Activated CD4-positive, alpha-beta memory T cell treated with anti-CD3 and anti-CD28 coated beads for 36 hours (primary cell): ENCODE measurements around the gene ABTB1. TPM values are rescaled to one million over a fixed set of nuclear protein-coding genes. Genes with fewer than 3 reads are reported as not detected.
"Not testable (repeated sequence)": the region's sequence is repeated elsewhere in the genome, so short reads cannot be mapped to it uniquely, and the experiment has no call there.

Source experiments
- CTCF ChIA-PET: fragments of 350-600 bp; sonication (Branson Sonifier 250); formaldehyde crosslinking; loops from one replicate; lab custom pipeline; 2021; ENCODE audit warnings: antibody characterized with exemption, inconsistent platforms; lab: Charles Lee
- POLR2A ChIA-PET: fragments of 350-600 bp; sonication (Branson Sonifier 250); formaldehyde crosslinking; loops from one replicate; lab custom pipeline; 2021; ENCODE audit warnings: antibody characterized with exemption; lab: Charles Lee
- DNase-seq: peaks from one replicate; pipeline ENCODE4 v3.0.0-alpha.2; 2020
- H3K27ac Mint-ChIP-seq: one replicate; pipeline ENCODE4 v1.8.0; 2021; ENCODE audit warnings: mixed read lengths
- H3K27me3 Mint-ChIP-seq: one replicate; pipeline ENCODE4 v1.8.0; 2021; ENCODE audit warnings: mixed read lengths
- H3K36me3 Mint-ChIP-seq: one replicate; pipeline ENCODE4 v1.8.0; 2021; ENCODE audit warnings: mixed read lengths
- H3K4me1 Mint-ChIP-seq: one replicate; pipeline ENCODE4 v1.8.0; 2021; ENCODE audit warnings: low read depth, mixed read lengths
- H3K4me3 Mint-ChIP-seq: one replicate; pipeline ENCODE4 v1.8.0; 2021; ENCODE audit warnings: mild to moderate bottlenecking, mixed read lengths
- H3K9me3 Mint-ChIP-seq: one replicate; pipeline ENCODE4 v1.8.0; 2021; ENCODE audit warnings: mixed read lengths
- intact Hi-C: fragments of 100-400 bp; cut with micrococcal nuclease; formaldehyde crosslinking; loops from one replicate; pipeline ENCODE4 v1.15.1; 2023
- total RNA-seq, 2 experiments: library from RNA; stranded (reverse); gene quantifications; one replicate each; pipeline ENCODE4 v1.2.3, GENCODE V29; 2021

The ABTB1 gene
- total RNA-seq, 2 experiments from 2014 or later, result 14.8 TPM

DNA sequence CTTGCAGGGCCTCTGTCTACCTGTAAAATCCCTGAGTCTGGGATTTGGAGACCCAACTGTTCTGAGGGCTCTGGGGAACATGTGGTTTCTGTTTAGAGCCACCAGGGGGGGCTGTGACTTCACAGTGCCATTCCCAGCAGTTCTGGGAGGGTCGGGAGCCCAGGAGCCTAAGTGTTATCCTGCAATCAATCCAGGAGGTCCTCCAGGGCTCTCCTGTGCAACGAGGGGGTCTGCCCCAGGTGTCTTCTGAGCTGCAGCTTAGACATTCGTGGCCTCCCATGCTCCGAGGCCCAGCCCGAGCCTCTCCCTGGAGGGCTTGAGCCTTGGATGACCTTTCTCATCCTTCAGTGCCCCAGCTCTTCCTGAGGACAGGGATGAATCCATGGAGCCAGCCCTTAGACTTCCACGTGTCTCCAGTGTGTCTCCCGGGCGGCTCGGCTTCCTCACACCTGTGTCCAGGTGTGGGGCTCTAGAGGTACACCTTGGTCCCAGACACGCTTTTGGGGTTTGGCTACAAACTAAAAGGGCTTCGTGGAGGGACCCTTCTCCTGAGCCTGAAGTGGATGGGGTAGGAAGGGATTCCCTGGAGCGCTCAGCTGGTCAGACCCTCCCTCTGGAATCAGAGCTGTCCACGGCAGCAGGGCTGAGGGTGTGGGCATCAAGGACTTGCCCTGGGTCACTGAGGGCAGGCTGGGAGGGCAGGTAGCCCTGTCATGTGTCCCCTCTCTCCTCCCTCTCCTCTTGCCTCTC, 20.3 kb upstream of the ABTB1 start:
- POLR2A ChIA-PET, result no interaction called here
- CTCF ChIA-PET, result interaction anchor here (0.6 to 2.3 kb wide), 6 partner anchors 13 to 96 kb away, joined by 3 to 11 read pairs (median 3); no protein-coding TSS in a partner anchor
- intact Hi-C loops, result loop anchor here (5.0 kb wide), 1 partner anchor 320 kb away; no protein-coding TSS in a partner anchor
- no peak overlapping the region for H3K27ac Mint-ChIP-seq
- H3K36me3 Mint-ChIP-seq, result no peaks in the 10 kb centered on the region
- H3K4me3 Mint-ChIP-seq, result no peak overlapping the region
- no peaks in the 10 kb centered on the region for H3K9me3 Mint-ChIP-seq
- no peaks in the 10 kb centered on the region for H3K4me1 Mint-ChIP-seq
- peak; percentile 35 for DNase-seq
- H3K27me3 Mint-ChIP-seq, result no peaks in the 10 kb centered on the region

DNA sequence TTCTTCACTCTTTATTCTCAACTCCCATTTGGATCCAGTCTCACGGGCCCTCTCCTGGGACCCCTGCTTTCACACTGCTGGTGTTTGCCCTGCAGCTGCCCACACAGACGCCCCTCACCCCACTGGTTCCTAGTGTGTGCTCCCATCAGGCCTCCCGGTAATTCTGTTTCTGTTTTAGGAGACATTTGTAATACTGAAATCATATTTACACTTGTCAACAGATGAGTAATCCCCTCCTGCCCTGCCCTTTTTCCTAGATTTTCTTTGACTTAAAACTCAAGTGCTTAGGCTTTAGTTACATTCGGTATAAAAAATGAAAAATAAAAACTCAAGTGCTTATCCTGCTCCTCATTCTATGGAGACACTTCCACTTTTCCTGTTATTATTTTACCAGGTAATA, 18.4 kb upstream of the ABTB1 start:
- H3K27me3 Mint-ChIP-seq, result no peaks in the 10 kb centered on the region
- DNase-seq, result no peak
- H3K27ac Mint-ChIP-seq, result no peak overlapping the region
- CTCF ChIA-PET, result no interaction called here
- POLR2A ChIA-PET, result no interaction called here
- H3K4me1 Mint-ChIP-seq, result no peaks in the 10 kb centered on the region
- H3K9me3 Mint-ChIP-seq, result no peaks in the 10 kb centered on the region
- H3K36me3 Mint-ChIP-seq, result no peaks in the 10 kb centered on the region
- intact Hi-C loops, result loop anchor here (5.0 kb wide), 1 partner anchor 318 kb away; no protein-coding TSS in a partner anchor
- H3K4me3 Mint-ChIP-seq, result no peak overlapping the region

DNA sequence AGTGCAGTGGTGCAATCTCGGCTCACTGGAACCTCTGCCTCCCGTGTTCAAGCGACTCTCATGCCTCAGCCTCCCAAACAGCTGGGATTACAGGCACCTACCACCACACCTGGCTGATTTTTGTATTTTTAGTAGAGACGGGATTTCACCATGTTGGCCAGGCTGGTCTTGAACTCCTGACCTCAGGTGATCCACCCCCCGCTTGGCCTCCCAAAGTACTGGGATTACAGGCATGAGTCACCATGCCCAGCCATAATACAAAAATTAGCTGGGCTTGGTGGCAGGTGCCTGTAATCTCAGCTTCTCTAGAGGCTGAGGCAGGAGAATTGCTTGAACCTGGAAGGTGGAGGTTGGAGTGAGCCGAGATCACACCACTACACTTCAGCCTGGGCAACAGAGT, 17.8 kb upstream of the ABTB1 start:
- H3K27ac Mint-ChIP-seq, H3K27me3 Mint-ChIP-seq, POLR2A ChIA-PET, H3K4me1 Mint-ChIP-seq, CTCF ChIA-PET, DNase-seq, H3K4me3 Mint-ChIP-seq, H3K36me3 Mint-ChIP-seq, H3K9me3 Mint-ChIP-seq: not testable (repeated sequence)
- intact Hi-C loops, result loop anchor here (5.0 kb wide), 1 partner anchor 317 kb away; no protein-coding TSS in a partner anchor

DNA sequence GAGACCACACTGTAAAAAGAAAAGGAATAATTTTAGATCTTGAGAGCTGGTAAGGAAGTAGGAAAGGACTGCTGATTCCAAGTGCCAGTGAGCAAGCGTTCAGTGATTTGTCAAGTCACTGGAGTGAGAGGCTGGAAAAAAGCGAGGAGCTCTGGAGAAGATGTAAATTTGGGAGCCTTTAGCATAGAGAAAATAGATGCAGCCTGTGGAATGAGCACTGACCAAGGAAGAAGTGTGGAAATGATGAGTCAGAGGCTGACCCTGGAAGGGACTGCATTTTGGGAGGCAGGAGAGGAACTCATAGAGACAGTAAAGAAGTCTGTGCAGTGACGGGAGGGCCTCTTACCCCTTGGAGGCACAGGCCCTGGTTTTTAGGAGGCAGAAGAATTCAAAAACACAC, 17.1 kb upstream of the ABTB1 start:
- no peak for DNase-seq
- ChIA-PET CTCF (no interaction called here), POLR2A (no interaction called here)
- H3K9me3 Mint-ChIP-seq, result no peaks in the 10 kb centered on the region
- no peak overlapping the region for H3K4me3 Mint-ChIP-seq
- H3K27me3 Mint-ChIP-seq, result no peaks in the 10 kb centered on the region
- H3K27ac Mint-ChIP-seq, result no peak overlapping the region
- H3K4me1 Mint-ChIP-seq, result no peaks in the 10 kb centered on the region
- intact Hi-C loops, result no loop called here
- no peaks in the 10 kb centered on the region for H3K36me3 Mint-ChIP-seq

DNA sequence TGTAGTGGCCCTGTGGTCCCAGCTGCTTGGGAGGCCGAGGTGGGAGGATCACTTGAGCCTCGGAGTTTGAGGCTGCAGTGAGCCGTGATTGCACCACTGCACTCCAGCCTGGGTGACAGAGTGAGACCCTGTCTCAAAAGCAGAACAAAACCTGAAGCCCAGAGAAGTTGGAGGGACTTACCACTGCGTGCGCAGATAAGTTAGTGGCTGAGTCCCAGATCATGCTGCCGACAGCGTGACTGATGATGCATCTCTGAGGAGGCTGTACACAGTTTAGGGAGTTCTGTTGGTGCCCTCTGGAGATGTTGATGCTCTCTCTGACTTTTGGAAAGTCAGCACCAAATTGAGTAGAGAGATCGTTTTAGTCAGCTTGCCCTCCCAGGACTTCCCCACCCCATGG, 15.8 kb upstream of the ABTB1 start:
- intact Hi-C loops, result no loop called here

DNA sequence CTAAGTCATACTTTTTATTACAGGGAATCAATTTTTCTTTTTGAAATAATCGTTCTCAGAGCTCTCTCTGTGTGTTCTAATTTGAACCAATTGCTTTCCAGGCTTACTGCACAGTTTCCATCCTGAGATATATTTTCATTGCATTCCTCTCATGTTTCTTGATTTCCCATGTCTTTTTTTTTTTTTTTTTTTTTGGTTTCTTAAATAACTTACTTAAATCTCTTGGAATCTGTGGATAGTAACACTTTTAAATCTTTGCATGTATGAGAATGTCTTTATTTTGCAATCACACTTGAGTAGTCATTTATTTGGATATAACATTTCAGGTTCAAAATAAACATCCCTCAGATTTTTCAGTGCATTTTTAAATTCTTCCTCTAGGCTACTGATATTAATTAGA, 14.5 kb upstream of the ABTB1 start:
- Mint-ChIP-seq H3K4me3 (no peak overlapping the region), H3K4me1 (no peaks in the 10 kb centered on the region), H3K27ac (no peak overlapping the region), H3K9me3 (no peaks in the 10 kb centered on the region), H3K27me3 (no peaks in the 10 kb centered on the region), H3K36me3 (no peaks in the 10 kb centered on the region)
- CTCF ChIA-PET, result no interaction called here
- DNase-seq, result no peak
- POLR2A ChIA-PET, result no interaction called here
- intact Hi-C loops, result no loop called here

More for the DNA sequence above, 15.8 kb upstream of the ABTB1 start:
- no peak for DNase-seq
- Mint-ChIP-seq H3K27me3 (no peaks in the 10 kb centered on the region), H3K4me1 (no peaks in the 10 kb centered on the region), H3K27ac (no peak overlapping the region), H3K9me3 (no peaks in the 10 kb centered on the region), H3K36me3 (no peaks in the 10 kb centered on the region), H3K4me3 (no peak overlapping the region)
- ChIA-PET CTCF (no interaction called here), POLR2A (no interaction called here)

DNA sequence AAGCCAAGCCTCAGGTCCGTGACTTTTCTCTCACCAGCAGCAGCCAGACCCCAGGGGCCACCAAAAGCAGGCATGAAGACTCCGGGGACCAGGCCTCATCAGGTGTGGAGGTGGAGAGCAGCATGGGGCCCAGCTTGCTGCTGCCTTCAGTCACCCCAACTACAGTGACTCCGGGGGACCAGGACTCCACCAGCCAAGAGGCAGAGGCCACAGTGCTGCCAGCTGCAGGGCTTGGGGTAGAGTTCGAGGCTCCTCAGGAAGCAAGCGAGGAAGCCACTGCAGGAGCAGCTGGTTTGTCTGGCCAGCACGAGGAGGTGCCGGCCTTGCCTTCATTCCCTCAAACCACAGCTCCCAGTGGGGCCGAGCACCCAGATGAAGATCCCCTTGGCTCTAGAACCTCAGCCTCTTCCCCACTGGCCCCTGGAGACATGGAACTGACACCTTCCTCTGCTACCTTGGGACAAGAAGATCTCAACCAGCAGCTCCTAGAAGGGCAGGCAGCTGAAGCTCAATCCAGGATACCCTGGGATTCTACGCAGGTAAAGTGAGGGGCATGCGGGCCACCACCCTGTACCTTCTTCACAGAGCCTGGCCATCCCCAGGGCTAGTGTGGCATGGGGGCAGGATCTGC, 12.0 kb upstream of the ABTB1 start:
- intact Hi-C loops, result no loop called here
- DNase-seq, result no peak
- POLR2A ChIA-PET, result interaction anchor here (0.8 kb wide), 1 partner anchor 12 kb away, joined by 3 read pairs; no protein-coding TSS in a partner anchor
- no peaks in the 10 kb centered on the region for H3K36me3 Mint-ChIP-seq
- H3K27me3 Mint-ChIP-seq, result no peaks in the 10 kb centered on the region
- H3K9me3 Mint-ChIP-seq, result no peaks in the 10 kb centered on the region
- CTCF ChIA-PET, result interaction anchor here (0.7 to 1.0 kb wide), 2 partner anchors 85 to 114 kb away, joined by 3 read pairs; no protein-coding TSS in a partner anchor
- no peak overlapping the region for H3K4me3 Mint-ChIP-seq
- H3K27ac Mint-ChIP-seq, result no peak overlapping the region
- H3K4me1 Mint-ChIP-seq, result no peaks in the 10 kb centered on the region

DNA sequence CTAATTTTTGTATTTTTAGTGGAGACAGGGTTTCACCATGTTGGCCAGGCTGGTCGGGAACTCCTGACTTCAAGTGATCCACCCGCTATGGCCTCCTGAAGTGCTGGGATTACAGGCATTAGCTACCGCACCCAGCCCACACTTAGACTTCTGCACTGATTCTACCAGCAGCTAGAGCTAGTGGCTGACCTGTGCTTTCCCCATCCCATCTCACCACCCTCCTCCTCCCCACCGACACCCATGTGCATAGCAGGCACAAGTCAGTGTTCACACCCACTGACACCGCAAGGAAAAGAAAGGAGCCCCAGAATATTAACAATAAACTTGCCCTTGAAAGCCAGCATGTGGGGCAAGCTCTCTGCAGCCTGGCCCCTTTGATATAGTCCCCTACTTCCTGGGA, 11.2 kb upstream of the ABTB1 start:
- Mint-ChIP-seq H3K27me3 (no peaks in the 10 kb centered on the region), H3K9me3 (no peaks in the 10 kb centered on the region), H3K4me1 (no peaks in the 10 kb centered on the region), H3K36me3 (no peaks in the 10 kb centered on the region), H3K27ac (no peak overlapping the region), H3K4me3 (no peak overlapping the region)
- CTCF ChIA-PET, result no interaction called here
- intact Hi-C loops, result no loop called here
- POLR2A ChIA-PET, result no interaction called here
- no peak for DNase-seq

DNA sequence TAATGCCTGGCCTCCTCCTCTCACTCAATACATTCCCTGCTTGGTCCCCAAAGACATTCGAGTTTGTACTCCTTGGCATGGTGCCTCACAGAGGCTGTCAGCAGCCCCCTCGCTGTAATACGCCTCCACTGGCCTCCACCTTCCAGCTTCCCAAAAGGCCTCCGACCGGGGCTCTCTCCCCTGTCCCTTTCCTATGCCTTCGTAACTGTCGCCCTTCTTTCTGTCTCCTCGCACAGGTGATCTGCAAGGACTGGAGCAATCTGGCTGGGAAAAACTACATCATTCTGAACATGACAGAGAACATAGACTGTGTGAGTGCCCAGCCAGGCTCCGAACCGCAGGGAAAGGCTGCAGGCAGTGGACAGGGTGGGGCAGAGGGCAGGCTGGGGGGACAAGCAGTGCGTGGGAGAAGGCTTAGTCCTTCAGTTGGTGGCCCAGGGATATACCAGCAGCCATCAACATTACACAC, 10.7 kb upstream of the ABTB1 start:
- no peaks in the 10 kb centered on the region for H3K27me3 Mint-ChIP-seq
- H3K9me3 Mint-ChIP-seq, result no peaks in the 10 kb centered on the region
- CTCF ChIA-PET, result no interaction called here
- POLR2A ChIA-PET, result no interaction called here
- H3K4me3 Mint-ChIP-seq, result no peak overlapping the region
- no peak for DNase-seq
- intact Hi-C loops, result no loop called here
- H3K4me1 Mint-ChIP-seq, result no peaks in the 10 kb centered on the region
- no peak overlapping the region for H3K27ac Mint-ChIP-seq
- no peaks in the 10 kb centered on the region for H3K36me3 Mint-ChIP-seq

DNA sequence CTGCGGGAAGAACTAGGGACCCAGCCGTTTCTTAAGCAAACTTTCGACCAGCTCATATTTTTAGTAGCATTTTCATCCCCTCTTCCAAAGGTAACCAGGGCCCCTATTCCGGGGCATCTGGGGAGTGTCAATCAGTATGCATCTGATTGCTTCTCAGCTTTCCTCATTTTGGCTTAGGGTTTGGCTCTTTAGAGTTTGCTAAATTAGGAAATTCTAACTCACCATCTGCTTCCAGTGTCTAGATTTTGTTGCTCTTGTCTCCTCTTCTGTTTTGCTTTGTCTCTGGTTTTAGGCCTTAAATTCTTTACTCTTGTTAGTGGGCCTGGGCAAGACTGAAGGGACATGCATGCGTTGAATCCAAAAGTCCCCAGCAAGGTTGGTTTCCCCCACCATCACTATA, 9.6 kb upstream of the ABTB1 start:
- intact Hi-C loops, result no loop called here
- Mint-ChIP-seq H3K27ac (no peak overlapping the region), H3K36me3 (no peaks in the 10 kb centered on the region), H3K4me1 (no peaks in the 10 kb centered on the region), H3K9me3 (no peaks in the 10 kb centered on the region), H3K4me3 (no peak overlapping the region), H3K27me3 (no peaks in the 10 kb centered on the region)
- POLR2A ChIA-PET, result no interaction called here
- no peak for DNase-seq
- CTCF ChIA-PET, result no interaction called here

DNA sequence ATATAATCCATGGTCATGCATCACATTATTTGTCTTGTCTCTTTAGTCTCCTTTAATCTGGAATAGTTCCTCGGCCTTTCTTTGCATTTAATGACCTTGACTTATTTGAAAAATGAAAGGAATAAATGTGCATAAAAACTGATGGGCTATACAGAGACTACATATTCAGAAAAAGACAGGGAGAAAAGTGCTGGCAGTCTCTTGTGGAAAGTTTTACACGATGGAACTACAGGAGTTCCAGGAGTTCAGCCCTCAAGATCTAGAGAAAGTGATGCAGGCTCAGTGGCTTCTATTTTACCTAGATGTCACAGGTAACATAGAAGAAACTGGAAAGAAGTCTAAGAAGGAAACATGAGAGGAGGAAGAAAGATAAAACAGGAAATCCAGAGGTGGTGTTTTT, 7.6 kb upstream of the ABTB1 start:
- no peak overlapping the region for H3K4me3 Mint-ChIP-seq
- intact Hi-C loops, result no loop called here
- no peak for DNase-seq
- no peak overlapping the region for H3K27ac Mint-ChIP-seq
- no peaks in the 10 kb centered on the region for H3K4me1 Mint-ChIP-seq
- no peaks in the 10 kb centered on the region for H3K36me3 Mint-ChIP-seq
- ChIA-PET CTCF (interaction anchor here (1.0 kb wide), 1 partner anchor 13 kb away, joined by 3 read pairs; no protein-coding TSS in a partner anchor), POLR2A (no interaction called here)
- H3K27me3 Mint-ChIP-seq, result no peaks in the 10 kb centered on the region
- no peaks in the 10 kb centered on the region for H3K9me3 Mint-ChIP-seq

DNA sequence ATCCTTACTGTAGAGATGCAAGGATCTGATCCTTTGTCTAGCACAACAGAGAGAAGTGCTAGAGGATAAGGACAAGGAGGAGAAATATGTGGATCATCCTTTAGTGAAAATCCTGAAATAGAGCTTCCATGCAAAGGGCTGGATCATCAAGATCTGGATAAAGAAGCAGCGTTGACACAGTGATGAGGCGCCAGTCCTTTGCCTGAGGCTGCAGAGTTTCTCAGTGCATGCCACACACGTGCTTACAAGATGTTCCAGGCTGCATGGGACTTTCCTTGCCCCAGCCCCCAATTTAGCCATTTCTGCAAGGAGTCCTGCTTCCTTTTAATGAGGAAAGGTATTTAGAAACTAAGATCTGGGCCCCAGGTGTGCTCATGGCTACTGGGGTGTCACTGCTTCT, 7.2 kb upstream of the ABTB1 start:
- no peak overlapping the region for H3K27ac Mint-ChIP-seq
- no peaks in the 10 kb centered on the region for H3K9me3 Mint-ChIP-seq
- no peak for DNase-seq
- no peak overlapping the region for H3K4me3 Mint-ChIP-seq
- POLR2A ChIA-PET, result no interaction called here
- H3K4me1 Mint-ChIP-seq, result no peaks in the 10 kb centered on the region
- intact Hi-C loops, result no loop called here
- H3K27me3 Mint-ChIP-seq, result no peaks in the 10 kb centered on the region
- CTCF ChIA-PET, result interaction anchor here (1.0 kb wide), 1 partner anchor 13 kb away, joined by 3 read pairs; no protein-coding TSS in a partner anchor
- no peaks in the 10 kb centered on the region for H3K36me3 Mint-ChIP-seq
